H7 (cell line): ENCODE measurements around the gene DEGS1. TPM values are rescaled to one million over a fixed set of nuclear protein-coding genes. Genes with fewer than 3 reads are reported as not detected.

Experiments
- DNase-seq: peaks from one replicate; pipeline ENCODE4 v3.0.0; 2012
- H3K27me3 ChIP-seq: 2 replicates; pipeline ENCODE4 v1.6.0; 2011; ENCODE audit warnings: mild to moderate bottlenecking, low read length; ENCODE audit not compliant: control insufficient read depth, insufficient read depth
- H3K36me3 ChIP-seq: replicated peaks from 2 replicates; pipeline ENCODE4 v1.5.1; 2011; ENCODE audit warnings: low read length; ENCODE audit not compliant: control insufficient read depth, insufficient read depth
- H3K4me3 ChIP-seq: 2 replicates; pipeline ENCODE4 v1.5.1; 2011; ENCODE audit warnings: low read depth, mild to moderate bottlenecking, control low read depth, low read length, moderate library complexity; ENCODE audit not compliant: insufficient read depth
- total RNA-seq: library from RNA; depleted of rRNA; stranded (reverse); fragments of >200 nt; shearing (Covaris generic); gene quantifications from 2 replicates; pipeline ENCODE4 v1.2.3, GENCODE V29; 2014

DEGS1 gene
- total RNA-seq, 1 experiment from 2014 or later = 68.4 TPM

- no peak for DNase-seq
- Histone ChIP-seq H3K36me3 (no peaks in the 10 kb centered on the region), H3K27me3 (no peaks in the 10 kb centered on the region), H3K4me3 (no peak overlapping the region)
Measured at GRCh38 chr1:224216382-224216781, 33.3 kb downstream of the DEGS1 start.

- Histone ChIP-seq H3K36me3 (no peaks in the 10 kb centered on the region), H3K27me3 (no peaks in the 10 kb centered on the region), H3K4me3 (no peak overlapping the region)
- DNase-seq = no peak
Measured at GRCh38 chr1:224217655-224218623, 34.9 kb downstream of the DEGS1 start.

- no peaks in the 10 kb centered on the region for H3K27me3 ChIP-seq
- no peak for DNase-seq
- H3K36me3 ChIP-seq = no peaks in the 10 kb centered on the region
- no peak overlapping the region for H3K4me3 ChIP-seq
Measured at GRCh38 chr1:224219011-224219611, 36.1 kb downstream of the DEGS1 start.

GRCh38 chr1:224219612-224220059, 36.6 kb downstream of the DEGS1 start:
- no peaks in the 10 kb centered on the region for H3K27me3 ChIP-seq
- DNase-seq = no peak
- H3K4me3 ChIP-seq = no peak overlapping the region
- no peaks in the 10 kb centered on the region for H3K36me3 ChIP-seq

GRCh38 chr1:224223819-224224714, 41.0 kb downstream of the DEGS1 start:
- Histone ChIP-seq H3K36me3 (no peaks in the 10 kb centered on the region), H3K4me3 (no peak overlapping the region), H3K27me3 (no peaks in the 10 kb centered on the region)
- DNase-seq = peak; percentile 57

GRCh38 chr1:224226849-224227502, 43.9 kb downstream of the DEGS1 start:
- no peak for DNase-seq
- Histone ChIP-seq H3K27me3 (no peaks in the 10 kb centered on the region), H3K4me3 (no peak overlapping the region), H3K36me3 (no peaks in the 10 kb centered on the region)

- H3K27me3 ChIP-seq = no peaks in the 10 kb centered on the region
- H3K4me3 ChIP-seq = no peak overlapping the region
- no peaks in the 10 kb centered on the region; the same call in 1 of the 2 replicates for H3K36me3 ChIP-seq
- DNase-seq = no peak
Measured at GRCh38 chr1:224234017-224234416, 51.0 kb downstream of the DEGS1 start.

GRCh38 chr1:224235813-224236493, 52.9 kb downstream of the DEGS1 start:
- peak; percentile 56 for DNase-seq
- no peaks in the 10 kb centered on the region for H3K27me3 ChIP-seq
- no peaks in the 10 kb centered on the region; the same call in 1 of the 2 replicates for H3K36me3 ChIP-seq
- H3K4me3 ChIP-seq = no peak overlapping the region

GRCh38 chr1:224237119-224237881, 54.3 kb downstream of the DEGS1 start:
- no peaks in the 10 kb centered on the region; the same call in 1 of the 2 replicates for H3K36me3 ChIP-seq
- H3K4me3 ChIP-seq = no peak overlapping the region
- no peaks in the 10 kb centered on the region for H3K27me3 ChIP-seq
- no peak for DNase-seq

- no peaks in the 10 kb centered on the region for H3K27me3 ChIP-seq
- H3K36me3 ChIP-seq = no peaks in the 10 kb centered on the region
- no peak for DNase-seq
- no peak overlapping the region for H3K4me3 ChIP-seq
Measured at GRCh38 chr1:224238212-224238611, 55.2 kb downstream of the DEGS1 start.

GRCh38 chr1:224238756-224239155, 55.7 kb downstream of the DEGS1 start:
- no peaks in the 10 kb centered on the region for H3K36me3 ChIP-seq
- no peak overlapping the region for H3K4me3 ChIP-seq
- H3K27me3 ChIP-seq = no peaks in the 10 kb centered on the region
- no peak for DNase-seq
